HG03469 (cell line): ENCODE data around the gene GSTM2.

Experiments used
- ATAC-seq: cut with Tn5 transposase; IDR thresholded peaks from one replicate; pipeline ENCODE4 v1.9.1; 2021; ENCODE audit warnings: mild to moderate bottlenecking, moderate library complexity, moderate number of reproducible peaks; ENCODE audit not compliant: unreplicated experiment

The GSTM2 gene

GRCh38 chr1:109629372-109630030 lies 38.4 kb upstream of the GSTM2 start:
- no peak for ATAC-seq

GRCh38 chr1:109630081-109630897 lies 37.6 kb upstream of the GSTM2 start:
- ATAC-seq = no peak

GRCh38 chr1:109630898-109631512 lies 36.9 kb upstream of the GSTM2 start:
- no peak for ATAC-seq

- ATAC-seq = no peak
These were observed 36.0 kb upstream of the GSTM2 start for GRCh38 chr1:109631513-109632505.

GRCh38 chr1:109632671-109633346 lies 35.0 kb upstream of the GSTM2 start:
- ATAC-seq = no peak

- no peak for ATAC-seq
These were observed 33.6 kb upstream of the GSTM2 start for GRCh38 chr1:109634292-109634691.

GRCh38 chr1:109634771-109635750 lies 32.8 kb upstream of the GSTM2 start:
- ATAC-seq = no peak

GRCh38 chr1:109635862-109636200 lies 32.0 kb upstream of the GSTM2 start:
- ATAC-seq = no peak

GRCh38 chr1:109636201-109636952 lies 31.5 kb upstream of the GSTM2 start:
- no peak for ATAC-seq

GRCh38 chr1:109637446-109637845 lies 30.4 kb upstream of the GSTM2 start:
- no peak for ATAC-seq

GRCh38 chr1:109639063-109639840 lies 28.6 kb upstream of the GSTM2 start:
- no peak for ATAC-seq

GRCh38 chr1:109639841-109640184 lies 28.0 kb upstream of the GSTM2 start:
- no peak for ATAC-seq

GRCh38 chr1:109640285-109640865 lies 27.5 kb upstream of the GSTM2 start:
- peak; percentile 63 for ATAC-seq

GRCh38 chr1:109641078-109641740 lies 26.6 kb upstream of the GSTM2 start:
- no peak for ATAC-seq

- ATAC-seq = no peak
These were observed 26.0 kb upstream of the GSTM2 start for GRCh38 chr1:109641861-109642260.

- ATAC-seq = no peak
These were observed 25.2 kb upstream of the GSTM2 start for GRCh38 chr1:109642626-109643025.
